GM19372 (cell line): ENCODE measurements around the gene BEX2.

Source experiments
- ATAC-seq: cut with Tn5 transposase; IDR thresholded peaks from one replicate; pipeline ENCODE4 v1.9.1; 2021; ENCODE audit warnings: mild to moderate bottlenecking, low read depth, moderate library complexity; ENCODE audit not compliant: unreplicated experiment

The BEX2 gene

GRCh38 chrX:103275947-103276567 is 34.7 kb downstream of the BEX2 start:
- no peak for ATAC-seq

GRCh38 chrX:103274284-103274683 is 36.5 kb downstream of the BEX2 start:
- no peak for ATAC-seq
